GM12878 (cell line): Measurements from ENCODE around the gene UNK. TPM values are rescaled to one million over a fixed set of nuclear protein-coding genes. Genes with fewer than 3 reads are reported as not detected.

Source experiments
- ATAC-seq: fragments of 200-7000 bp; cut with Tn5 transposase; 3 replicates; pipeline ENCODE4 v1.9.1; 2020; ENCODE audit warnings: mild to moderate bottlenecking, moderate library complexity
- BruUV-seq: library from RNA; stranded (reverse); fragments of 400-500 nt; replicated peaks from 2 replicates; lab custom pipeline; 2021; lab: Mats Ljungman, UMichigan
- CTCF ChIA-PET: fragments of 300-600 bp; sonication (Branson Sonifier 250); formaldehyde crosslinking; extraction: SDS; loops from one replicate; lab custom pipeline; 2021; ENCODE audit warnings: inconsistent platforms; lab: Yijun Ruan, JAX
- POLR2A ChIA-PET: fragments of 350-600 bp; formaldehyde crosslinking; extraction: SDS; loops from one replicate; lab custom pipeline; 2021; ENCODE audit warnings: inconsistent platforms; lab: Charles Lee
- RAD21 ChIA-PET: fragments of 300-600 bp; sonication (Branson Sonifier 250); formaldehyde crosslinking; loops from one replicate; lab custom pipeline; 2023; ENCODE audit warnings: antibody characterized with exemption; ENCODE audit not compliant: unreplicated experiment; lab: Charles Lee
- SMC1A ChIA-PET: fragments of 300-600 bp; sonication (Branson Sonifier 250); formaldehyde crosslinking; loops from one replicate; lab custom pipeline; 2023; ENCODE audit not compliant: unreplicated experiment, uncharacterized antibody; lab: Charles Lee
- DNase-seq: peaks from one replicate; pipeline ENCODE4 v3.0.0-alpha.2; 2011; ENCODE audit warnings: low read depth, low spot score
- FAIRE-seq: peaks from 3 replicates; lab custom pipeline; 2011; peaks lifted over from hg19 to GRCh38; lab: Jason Lieb, UNC
- H2AFZ ChIP-seq: 2 replicates; pipeline ENCODE4 v1.6.0; 2011; ENCODE audit warnings: low read depth, low read length, control low read depth; ENCODE audit not compliant: control insufficient read depth
- H3K27ac ChIP-seq: 2 replicates; pipeline ENCODE4 v1.5.1; 2011; ENCODE audit warnings: control low read depth; ENCODE audit not compliant: control insufficient read depth, insufficient read depth
- H3K27me3 ChIP-seq, 2 experiments: replicated peaks in 1 of 2; 2 replicates each; pipeline versions ENCODE4 v1.6.0 to v1.6.1; 2011; ENCODE audit warnings: low read length in 1 of 2; ENCODE audit not compliant: control insufficient read depth in 2 of 2, insufficient read depth in 2 of 2
- H3K36me3 ChIP-seq, 2 experiments: 2 replicates each; pipeline ENCODE4 v1.5.1; 2011; ENCODE audit warnings: low read length in 1 of 2; ENCODE audit not compliant: control insufficient read depth in 2 of 2, insufficient read depth in 2 of 2
- H3K4me1 ChIP-seq: 2 replicates; pipeline ENCODE4 v1.6.1; 2011; ENCODE audit warnings: mild to moderate bottlenecking, low read length, moderate library complexity, mixed read lengths; ENCODE audit not compliant: control insufficient read depth, insufficient read depth
- H3K4me2 ChIP-seq: 2 replicates; pipeline ENCODE4 v1.6.0; 2011; ENCODE audit warnings: control low read depth; ENCODE audit not compliant: control insufficient read depth, insufficient read depth
- H3K4me3 ChIP-seq: fragments of 200-600 bp; sonication (generic); 2 replicates; pipeline ENCODE4 v1.5.1; 2016
- H3K79me2 ChIP-seq: 2 replicates; pipeline ENCODE4 v1.6.0; 2011; ENCODE audit warnings: low read length; ENCODE audit not compliant: control insufficient read depth, insufficient read depth
- H3K9ac ChIP-seq: 2 replicates; pipeline ENCODE4 v1.8.0; 2011; ENCODE audit warnings: low read length, control low read depth, mixed read lengths; ENCODE audit not compliant: control insufficient read depth, insufficient read depth
- H3K9me3 ChIP-seq: replicated peaks from 3 replicates; pipeline ENCODE4 v1.5.1; 2011; ENCODE audit warnings: mild to moderate bottlenecking, low read length; ENCODE audit not compliant: control insufficient read depth, insufficient read depth
- H4K20me1 ChIP-seq: 2 replicates; pipeline ENCODE4 v1.6.0; 2011; ENCODE audit not compliant: control insufficient read depth, insufficient read depth
- BACH1 ChIP-seq: fragments of 450-650 bp; IDR thresholded peaks from 2 replicates; pipeline ENCODE4 v1.6.1; 2017; ENCODE audit warnings: mild to moderate bottlenecking, borderline replicate concordance
- BRCA1 ChIP-seq: IDR thresholded peaks from 2 replicates; pipeline ENCODE4 v1.6.1; 2011; ENCODE audit warnings: low read depth, low read length, improper control_type of control experiment
- CEBPZ ChIP-seq: fragments of 150-350 bp; IDR thresholded peaks from 2 replicates; pipeline ENCODE4 v1.6.1; 2016; ENCODE audit warnings: low read depth, low read length
- CHD4 ChIP-seq: fragments of 200-600 bp; sonication (generic); IDR thresholded peaks from 2 replicates; pipeline ENCODE4 v1.6.1; 2016; ENCODE audit warnings: mild to moderate bottlenecking
- CREM ChIP-seq: IDR thresholded peaks from 2 replicates; pipeline ENCODE4 v1.6.1; 2014; ENCODE audit warnings: antibody characterized with exemption, low read depth
- CTCF ChIP-seq, 3 experiments: IDR thresholded peaks in 2 of 3; conservative IDR thresholded peaks in 1 of 3; 2 replicates each; pipeline ENCODE4 v1.5.1; 2011; ENCODE audit warnings: low read depth in 3 of 3, low read length in 3 of 3, mild to moderate bottlenecking in 3 of 3, control low read depth in 2 of 3, moderate library complexity in 2 of 3, inconsistent platforms in 1 of 3, mixed read lengths in 1 of 3; ENCODE audit not compliant: control insufficient read depth in 2 of 3, insufficient read depth in 1 of 3; ENCODE audit errors: extremely low read depth in 1 of 3
- GABPA ChIP-seq: IDR thresholded peaks from 2 replicates; pipeline ENCODE4 v1.6.1; 2014; ENCODE audit warnings: antibody characterized with exemption, low read depth, mild to moderate bottlenecking, inconsistent platforms
- HDAC6 ChIP-seq: fragments of 200-600 bp; sonication (generic); IDR thresholded peaks from one replicate; pipeline ENCODE4 v1.8.0; 2017; ENCODE audit warnings: antibody characterized with exemption; ENCODE audit not compliant: unreplicated experiment
- MTA3 ChIP-seq: IDR thresholded peaks from 2 replicates; pipeline ENCODE4 v1.6.1; 2012; ENCODE audit warnings: low read length, inconsistent platforms, borderline replicate concordance
- NFYA ChIP-seq: IDR thresholded peaks from 2 replicates; pipeline ENCODE4 v1.6.1; 2011; ENCODE audit warnings: low read depth, mild to moderate bottlenecking, low read length, improper control_type of control experiment, borderline replicate concordance
- NRF1 ChIP-seq: conservative IDR thresholded peaks from 2 replicates; pipeline ENCODE4 v1.6.1; 2011; ENCODE audit warnings: mild to moderate bottlenecking, low read depth, low read length, improper control_type of control experiment
- PKNOX1 ChIP-seq: fragments of 450-650 bp; IDR thresholded peaks from 2 replicates; pipeline ENCODE4 v1.6.1; 2016; ENCODE audit warnings: mild to moderate bottlenecking
- POLR2AphosphoS2 ChIP-seq: IDR thresholded peaks from 2 replicates; pipeline ENCODE4 v1.6.1; 2011; ENCODE audit warnings: low read depth, mild to moderate bottlenecking, low read length, improper control_type of control experiment, moderate library complexity
- SMARCA5 ChIP-seq: fragments of 450-650 bp; IDR thresholded peaks from 2 replicates; pipeline ENCODE4 v1.6.1; 2017; ENCODE audit warnings: mild to moderate bottlenecking
- TARDBP ChIP-seq: IDR thresholded peaks from 2 replicates; pipeline ENCODE4 v1.6.1; 2016; ENCODE audit warnings: borderline replicate concordance
- WGBS: methylation state at CpG from one replicate; pipeline ENCODE4 v1.1.6; 2016; ENCODE audit warnings: low lambda C conversion rate; ENCODE audit not compliant: insufficient replicate concordance, insufficient coverage; ENCODE audit errors: missing lambda C conversion rate; 5-methylcytosine and 5-hydroxymethylcytosine counted together
- in situ Hi-C: fragments of 300-500 bp; cut with MboI; formaldehyde crosslinking; loops from 9 replicates; pipeline ENCODE4 v1.14.3; 2018; ENCODE audit warnings: mixed read lengths
- intact Hi-C: fragments of 100-400 bp; cut with micrococcal nuclease; formaldehyde crosslinking; loops from one replicate; pipeline ENCODE4 v1.14.2; 2022; ENCODE audit not compliant: unreplicated experiment
- polyA plus RNA-seq, 11 experiments: library from polyadenylated mRNA; depleted of rRNA in 4 of 11; unstranded in 6 of 11; stranded (reverse) in 5 of 11; fragments of >200 nt; fragmentation: Nextera tagmentation in 4 of 11; fragmentation: Illumina TruSeq in 1 of 11; extraction: Ambion mirVana in 4 of 11; extraction: Trizol in 1 of 11; gene quantifications; 1 replicate in 1 of 11; 2 replicates in 10 of 11; pipeline versions ENCODE4 v1.2.1 to v1.2.3, GENCODE V29; 2011 to 2016; ENCODE audit warnings: inconsistent platforms in 2 of 11, missing spikeins in 2 of 11, low read depth in 1 of 11
- total RNA-seq, 4 experiments: library from RNA; depleted of rRNA in 3 of 4; stranded (reverse); fragments of >200 nt in 3 of 4; fragmentation: Illumina TruSeq in 1 of 4; extraction: Trizol in 1 of 4; gene quantifications; 2 replicates each; pipeline versions ENCODE4 v1.2.1 to v1.2.3, GENCODE V29; 2013 to 2021

UNK gene
- total and polyA plus RNA-seq, 10 of the 15 experiments (the other 5 are each of a cell fraction or from before 2014, with no cell fraction given), result 8.9 to 34.5 (median 27.3) TPM

- TF ChIP-seq NFYA (no peak), MTA3 (no peak)
Measured at GRCh38 chr17:75840799-75841164, 56.2 kb downstream of the UNK start (continued).

- Histone ChIP-seq H3K79me2 (peaks cover 18% of the 10 kb centered on the region), H3K9me3 (no peaks in the 10 kb centered on the region), H3K9ac (no peak overlapping the region), H2AFZ (no peak overlapping the region), H3K27ac (no peak overlapping the region), H3K4me1 (peaks cover 14% of the 10 kb centered on the region), H3K27me3 (no peaks in the 10 kb centered on the region), H4K20me1 (no peaks in the 10 kb centered on the region), H3K4me2 (no peak overlapping the region), H3K4me3 (no peak overlapping the region), H3K36me3 (no peaks in the 10 kb centered on the region; a peak in 4 of 4 replicates)
- intact Hi-C loops (no loop called here), in situ Hi-C loops (no loop called here)
- TF ChIP-seq GABPA, result no peak
- no peak for TF ChIP-seq CEBPZ
- no peak for TF ChIP-seq POLR2AphosphoS2
- no peak for TF ChIP-seq CTCF (IDR thresholded peaks at IDR 0.05 in 2 of 3, conservative IDR thresholded peaks at IDR 0.05 in 1 of 3; ENCODE audit: control insufficient read depth in 2 of 3, extremely low read depth in 1 of 3, insufficient read depth in 1 of 3, low read depth in 3 of 3, low read length in 3 of 3)
- no peak for TF ChIP-seq PKNOX1
- TF ChIP-seq HDAC6, result no peak
- no peak for TF ChIP-seq CREM
- no peak for TF ChIP-seq CHD4
- TF ChIP-seq NRF1, result no peak
- no peak for TF ChIP-seq BACH1
- no peak for TF ChIP-seq SMARCA5
- TF ChIP-seq TARDBP, result no peak
- TF ChIP-seq BRCA1, result no peak
- DNase-seq, result no peak
- ATAC-seq, result no peak
- BruUV-seq, result no TSS peak
- POLR2A ChIA-PET, result interaction anchor here (3.9 kb wide), 1 partner anchor 59 kb away, joined by 30 read pairs; the partner anchor contains the start of gene UNK
- no peak for FAIRE-seq
- CTCF ChIA-PET, result interaction anchor here (8.7 kb wide), 1 partner anchor 16 kb away, joined by 117 read pairs; the partner anchor contains the start of gene WBP2
- RAD21 ChIA-PET, result no interaction called here
- 94% methylated on average over 18 of the region's 18 CpGs for WGBS
- SMC1A ChIA-PET, result interaction anchor here (1.5 kb wide), 1 partner anchor 9 kb away, joined by 4 read pairs; no protein-coding TSS in a partner anchor
Measured at GRCh38 chr17:75842411-75842810, 57.8 kb downstream of the UNK start.
